Measurements from ENCODE around the gene SNAP23. TPM values are rescaled to one million over a fixed set of nuclear protein-coding genes. Genes with fewer than 3 reads are reported as not detected.

Gene SNAP23
- total RNA-seq, 2 experiments from 2014 or later, result 19.9 to 48.3 TPM

DNA sequence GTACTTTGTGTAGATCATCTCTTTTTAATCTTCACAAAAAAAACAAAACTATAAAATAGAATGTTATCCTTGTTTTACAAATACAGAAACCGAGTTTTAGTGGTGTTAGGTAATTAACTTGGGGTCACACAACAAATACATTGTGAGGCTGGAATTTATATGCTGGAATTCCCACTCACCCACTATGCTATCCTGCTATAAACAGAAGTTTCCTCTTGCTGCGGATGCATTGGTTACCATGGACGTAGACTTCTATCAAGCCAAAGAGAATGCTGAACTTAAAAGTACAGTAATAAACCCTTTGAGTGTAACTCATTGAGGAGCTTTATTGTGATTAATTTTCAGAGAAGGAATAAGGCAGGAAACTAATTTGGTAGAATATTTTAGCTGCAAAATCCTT, 9.2 kb downstream of the SNAP23 start:
- no peak overlapping the region for H3K4me3 ChIP-seq (ENCODE audit: low read depth, low read length, poor library complexity, severe bottlenecking)
- CTCF ChIA-PET (ENCODE audit: unreplicated experiment), result no interaction called here
- H3K36me3 ChIP-seq (ENCODE audit: insufficient read depth, low read length), result no peaks in the 10 kb centered on the region
- peaks cover 37% of the 10 kb centered on the region; the same call in 1 of the 2 replicates for H3K79me2 ChIP-seq (ENCODE audit: insufficient read depth, low read depth, low read length)
- H3K9me3 ChIP-seq (ENCODE audit: low read length), result no peaks in the 10 kb centered on the region
- POLR2A ChIA-PET, result interaction anchor here (0.6 to 1.2 kb wide), 5 partner anchors 8 to 104 kb away, joined by 3 to 6 read pairs (median 3); partner anchors contain the start of gene ZNF106
- H3K4me1 ChIP-seq (ENCODE audit: insufficient read depth, low read length, poor library complexity, severe bottlenecking), result peaks cover 36% of the 10 kb centered on the region
- H3K27ac ChIP-seq (ENCODE audit: low read depth, low read length, poor library complexity, severe bottlenecking), result no peak overlapping the region
- no peak for DNase-seq (ENCODE audit: low spot score)
- no peaks in the 10 kb centered on the region for H4K20me1 ChIP-seq (ENCODE audit: insufficient read depth, low read length)
- no peak overlapping the region for H2AFZ ChIP-seq (ENCODE audit: low read length)
- intact Hi-C loops (cut with micrococcal nuclease; ENCODE audit: unreplicated experiment), result no loop called here
- no TSS peak for BruUV-seq (replicated peaks)
- TF ChIP-seq, protein P1, sequence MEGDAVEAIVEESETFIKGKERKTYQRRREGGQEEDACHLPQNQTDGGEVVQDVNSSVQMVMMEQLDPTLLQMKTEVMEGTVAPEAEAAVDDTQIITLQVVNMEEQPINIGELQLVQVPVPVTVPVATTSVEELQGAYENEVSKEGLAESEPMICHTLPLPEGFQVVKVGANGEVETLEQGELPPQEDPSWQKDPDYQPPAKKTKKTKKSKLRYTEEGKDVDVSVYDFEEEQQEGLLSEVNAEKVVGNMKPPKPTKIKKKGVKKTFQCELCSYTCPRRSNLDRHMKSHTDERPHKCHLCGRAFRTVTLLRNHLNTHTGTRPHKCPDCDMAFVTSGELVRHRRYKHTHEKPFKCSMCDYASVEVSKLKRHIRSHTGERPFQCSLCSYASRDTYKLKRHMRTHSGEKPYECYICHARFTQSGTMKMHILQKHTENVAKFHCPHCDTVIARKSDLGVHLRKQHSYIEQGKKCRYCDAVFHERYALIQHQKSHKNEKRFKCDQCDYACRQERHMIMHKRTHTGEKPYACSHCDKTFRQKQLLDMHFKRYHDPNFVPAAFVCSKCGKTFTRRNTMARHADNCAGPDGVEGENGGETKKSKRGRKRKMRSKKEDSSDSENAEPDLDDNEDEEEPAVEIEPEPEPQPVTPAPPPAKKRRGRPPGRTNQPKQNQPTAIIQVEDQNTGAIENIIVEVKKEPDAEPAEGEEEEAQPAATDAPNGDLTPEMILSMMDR (conservative IDR thresholded peaks at IDR 0.05; ENCODE audit: low read length), result no peak
- TF ChIP-seq EZH2phosphoT487 (IDR thresholded peaks at IDR 0.05; ENCODE audit: borderline replicate concordance, low read depth, low read length), result no peak
- H3K9me2 ChIP-seq (ENCODE audit: insufficient read depth, low read length), result no peaks in the 10 kb centered on the region
- H3K4me2 ChIP-seq (ENCODE audit: low read length), result peak overlapping the region; percentile 17; the same call in 1 of the 2 replicates

- intact Hi-C loops (cut with micrococcal nuclease; ENCODE audit: unreplicated experiment), result no loop called here
- Histone ChIP-seq H3K4me2 (ENCODE audit: low read length) (no peak overlapping the region), H3K36me3 (ENCODE audit: insufficient read depth, low read length) (peaks cover 5% of the 10 kb centered on the region), H3K27ac (ENCODE audit: low read depth, low read length, poor library complexity, severe bottlenecking) (no peak overlapping the region), H3K79me2 (ENCODE audit: insufficient read depth, low read depth, low read length) (peaks cover 20% of the 10 kb centered on the region; the same call in 1 of the 2 replicates), H3K4me3 (ENCODE audit: low read depth, low read length, poor library complexity, severe bottlenecking) (no peak overlapping the region), H3K9me2 (ENCODE audit: insufficient read depth, low read length) (no peaks in the 10 kb centered on the region), H3K9me3 (ENCODE audit: low read length) (no peaks in the 10 kb centered on the region), H3K4me1 (ENCODE audit: insufficient read depth, low read length, poor library complexity, severe bottlenecking) (peaks cover 21% of the 10 kb centered on the region), H2AFZ (ENCODE audit: low read length) (no peak overlapping the region), H4K20me1 (ENCODE audit: insufficient read depth, low read length) (no peaks in the 10 kb centered on the region)
- DNase-seq (ENCODE audit: low spot score), result no peak
- BruUV-seq (replicated peaks), result no TSS peak
- TF ChIP-seq, protein P1 (conservative IDR thresholded peaks at IDR 0.05; ENCODE audit: low read length), result no peak
- TF ChIP-seq EZH2phosphoT487 (IDR thresholded peaks at IDR 0.05; ENCODE audit: borderline replicate concordance, low read depth, low read length), result no peak
- ChIA-PET POLR2A (interaction anchor here (0.7 kb wide), 1 partner anchor 318 kb away, joined by 4 read pairs; no protein-coding TSS in a partner anchor), CTCF (ENCODE audit: unreplicated experiment) (no interaction called here)
Measured at GRCh38 chr15:42507514-42507913, 12.1 kb downstream of the SNAP23 start.

- Histone ChIP-seq H4K20me1 (ENCODE audit: insufficient read depth, low read length) (no peaks in the 10 kb centered on the region), H3K4me2 (ENCODE audit: low read length) (no peak overlapping the region), H3K4me1 (ENCODE audit: insufficient read depth, low read length, poor library complexity, severe bottlenecking) (peaks cover 21% of the 10 kb centered on the region), H2AFZ (ENCODE audit: low read length) (no peak overlapping the region), H3K27ac (ENCODE audit: low read depth, low read length, poor library complexity, severe bottlenecking) (no peak overlapping the region), H3K36me3 (ENCODE audit: insufficient read depth, low read length) (peaks cover 12% of the 10 kb centered on the region), H3K79me2 (ENCODE audit: insufficient read depth, low read depth, low read length) (peaks cover 14% of the 10 kb centered on the region; the same call in 1 of the 2 replicates), H3K4me3 (ENCODE audit: low read depth, low read length, poor library complexity, severe bottlenecking) (no peak overlapping the region), H3K9me2 (ENCODE audit: insufficient read depth, low read length) (no peaks in the 10 kb centered on the region), H3K9me3 (ENCODE audit: low read length) (no peaks in the 10 kb centered on the region)
- ChIA-PET CTCF (ENCODE audit: unreplicated experiment) (no interaction called here), POLR2A (interaction anchor here (0.7 kb wide), 1 partner anchor 318 kb away, joined by 4 read pairs; no protein-coding TSS in a partner anchor)
- TF ChIP-seq, protein P1 (conservative IDR thresholded peaks at IDR 0.05; ENCODE audit: low read length), result no peak
- TF ChIP-seq EZH2phosphoT487 (IDR thresholded peaks at IDR 0.05; ENCODE audit: borderline replicate concordance, low read depth, low read length), result no peak
- DNase-seq (ENCODE audit: low spot score), result no peak
- no TSS peak for BruUV-seq (replicated peaks)
- intact Hi-C loops (cut with micrococcal nuclease; ENCODE audit: unreplicated experiment), result no loop called here
Measured at GRCh38 chr15:42508263-42508690, 12.8 kb downstream of the SNAP23 start.

All from OCI-LY7 (cell line).